GM03348 (cell line): ENCODE measurements around the gene TBC1D25.
A peak's percentile ranks its signal among the peaks of the same experiment; 100 is the strongest.

Source experiments
- DNase-seq: peaks from one replicate; pipeline ENCODE4 v3.0.0; 2012; ENCODE audit warnings: low spot score

TBC1D25 gene

GRCh38 chrX:48539345-48540027 lies at the start of gene TBC1D25:
Gene TBC1D25, plus strand, starts transcription at chrX:48539714. Its CDS starts 84 bp downstream, at chrX:48539798.
- DNase-seq, result peak; percentile 90

GRCh38 chrX:48489892-48490291 lies 49.6 kb upstream of the TBC1D25 start:
- no peak for DNase-seq

GRCh38 chrX:48490661-48491060 lies 48.9 kb upstream of the TBC1D25 start:
- DNase-seq, result no peak

- no peak for DNase-seq
Measured at GRCh38 chrX:48491809-48492208, 47.7 kb upstream of the TBC1D25 start.

GRCh38 chrX:48492293-48492910 lies 47.1 kb upstream of the TBC1D25 start:
- peak; percentile 45 for DNase-seq

- peak; percentile 50 for DNase-seq
Measured at GRCh38 chrX:48493890-48494364, 45.6 kb upstream of the TBC1D25 start.

- DNase-seq, result no peak
Measured at GRCh38 chrX:48496660-48497059, 42.9 kb upstream of the TBC1D25 start.

GRCh38 chrX:48497871-48498270 lies 41.6 kb upstream of the TBC1D25 start:
- DNase-seq, result no peak

- peak; percentile 63 for DNase-seq
Measured at GRCh38 chrX:48498374-48498809, 41.1 kb upstream of the TBC1D25 start.

GRCh38 chrX:48504261-48504660 lies 35.3 kb upstream of the TBC1D25 start:
- no peak for DNase-seq

GRCh38 chrX:48505481-48505880 lies 34.0 kb upstream of the TBC1D25 start:
- DNase-seq, result no peak

GRCh38 chrX:48507246-48507645 lies 32.3 kb upstream of the TBC1D25 start:
- no peak for DNase-seq

- peak; percentile 95 for DNase-seq
Measured at GRCh38 chrX:48508400-48509244, 30.9 kb upstream of the TBC1D25 start, which contains the start of gene PORCN. Gene PORCN, plus strand, starts transcription at chrX:48508992. Its CDS starts 829 bp downstream, at chrX:48509821.

- no peak for DNase-seq
Measured at GRCh38 chrX:48509245-48509590, 30.3 kb upstream of the TBC1D25 start.

- no peak for DNase-seq
Measured at GRCh38 chrX:48509619-48510018, 29.9 kb upstream of the TBC1D25 start.

- DNase-seq, result peak; percentile 33
Measured at GRCh38 chrX:48511560-48511959, 28.0 kb upstream of the TBC1D25 start.

- DNase-seq, result no peak
Measured at GRCh38 chrX:48512371-48512935, 27.1 kb upstream of the TBC1D25 start.

- DNase-seq, result no peak
Measured at GRCh38 chrX:48513670-48514069, 25.8 kb upstream of the TBC1D25 start.

- DNase-seq, result no peak
Measured at GRCh38 chrX:48514126-48514806, 25.2 kb upstream of the TBC1D25 start.

GRCh38 chrX:48514868-48515460 lies 24.6 kb upstream of the TBC1D25 start:
- DNase-seq, result no peak

- no peak for DNase-seq
Measured at GRCh38 chrX:48515842-48516241, 23.7 kb upstream of the TBC1D25 start.
